SH-SY5Y (cell line): ENCODE data around the gene SYT17.

Experiments
- GATA2 ChIP-seq: IDR thresholded peaks from 2 replicates; pipeline ENCODE4 v1.6.1; 2011; ENCODE audit warnings: mild to moderate bottlenecking, low read depth, low read length
- GATA3 ChIP-seq: IDR thresholded peaks from 2 replicates; pipeline ENCODE4 v1.6.1; 2011; ENCODE audit warnings: low read depth, mild to moderate bottlenecking, low read length, moderate library complexity

DNA sequence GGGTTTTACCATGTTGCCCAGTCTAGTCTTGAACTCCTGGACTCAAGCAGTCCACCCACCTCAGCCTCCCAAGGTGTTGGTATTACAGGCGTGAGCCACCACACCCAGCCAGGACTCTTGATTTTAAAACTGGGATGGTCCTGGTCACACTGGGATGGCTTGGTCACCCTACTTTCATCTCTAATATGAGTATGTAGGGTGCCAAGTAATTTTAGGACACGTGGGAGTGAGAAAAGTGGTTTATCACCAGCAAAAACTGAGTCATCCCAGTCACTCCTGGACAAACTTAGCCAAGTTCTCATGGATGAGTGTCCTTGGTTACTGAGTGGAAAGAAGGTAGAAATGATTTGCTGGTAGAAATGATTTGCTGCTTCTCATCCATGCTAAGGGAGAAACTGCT is 127.4 kb downstream of the SYT17 start:
- TF ChIP-seq GATA2 (no peak), GATA3 (no peak)
